Mucosa of stomach (tissue), 1 donor: Measurements from ENCODE around the gene RCBTB1.

Source experiments
- H3K27me3 ChIP-seq: one replicate; pipeline ENCODE4 v1.7.0; 2013; ENCODE audit warnings: mild to moderate bottlenecking, low read length; ENCODE audit not compliant: control insufficient read depth, insufficient read depth
- H3K36me3 ChIP-seq: one replicate; pipeline ENCODE4 v1.7.0; 2013; ENCODE audit warnings: low read length; ENCODE audit not compliant: control insufficient read depth, insufficient read depth
- H3K4me1 ChIP-seq: one replicate; pipeline ENCODE4 v1.7.0; 2013; ENCODE audit warnings: mild to moderate bottlenecking, low read length; ENCODE audit not compliant: control insufficient read depth, insufficient read depth
- H3K4me3 ChIP-seq: one replicate; pipeline ENCODE4 v1.7.0; 2013; ENCODE audit warnings: low read length
- H3K9ac ChIP-seq: one replicate; pipeline ENCODE4 v1.7.0; 2013; ENCODE audit warnings: mild to moderate bottlenecking, low read length, moderate library complexity
- H3K9me3 ChIP-seq: one replicate; pipeline ENCODE4 v1.7.0; 2013; ENCODE audit warnings: mild to moderate bottlenecking, low read length, moderate library complexity; ENCODE audit not compliant: control insufficient read depth
- donor health status: Pancreatic carcinoma.

The RCBTB1 gene

GRCh38 chr13:49528161-49528560 lies 57.2 kb downstream of the RCBTB1 start:
- Histone ChIP-seq H3K9me3 (no peaks in the 10 kb centered on the region), H3K36me3 (no peaks in the 10 kb centered on the region), H3K4me3 (no peak overlapping the region), H3K4me1 (no peaks in the 10 kb centered on the region), H3K27me3 (no peaks in the 10 kb centered on the region), H3K9ac (no peak overlapping the region)

GRCh38 chr13:49527123-49527522 lies 58.2 kb downstream of the RCBTB1 start:
- Histone ChIP-seq H3K9ac (no peak overlapping the region), H3K36me3 (no peaks in the 10 kb centered on the region), H3K27me3 (no peaks in the 10 kb centered on the region), H3K4me1 (no peaks in the 10 kb centered on the region), H3K9me3 (no peaks in the 10 kb centered on the region), H3K4me3 (no peak overlapping the region)

- H3K9me3 ChIP-seq: no peaks in the 10 kb centered on the region
- no peak overlapping the region for H3K4me3 ChIP-seq
- no peaks in the 10 kb centered on the region for H3K27me3 ChIP-seq
- H3K4me1 ChIP-seq: no peaks in the 10 kb centered on the region
- H3K9ac ChIP-seq: no peak overlapping the region
- H3K36me3 ChIP-seq: no peaks in the 10 kb centered on the region
Measured at GRCh38 chr13:49524740-49525501, 60.4 kb downstream of the RCBTB1 start.

- H3K9ac ChIP-seq: no peak overlapping the region
- no peaks in the 10 kb centered on the region for H3K36me3 ChIP-seq
- no peaks in the 10 kb centered on the region for H3K9me3 ChIP-seq
- no peaks in the 10 kb centered on the region for H3K27me3 ChIP-seq
- H3K4me1 ChIP-seq: no peaks in the 10 kb centered on the region
- no peak overlapping the region for H3K4me3 ChIP-seq
Measured at GRCh38 chr13:49521224-49521623, 64.1 kb downstream of the RCBTB1 start.

GRCh38 chr13:49517461-49517860 lies 67.9 kb downstream of the RCBTB1 start:
- Histone ChIP-seq H3K4me1 (no peaks in the 10 kb centered on the region), H3K9ac (no peak overlapping the region), H3K4me3 (no peak overlapping the region), H3K9me3 (no peaks in the 10 kb centered on the region), H3K27me3 (no peaks in the 10 kb centered on the region), H3K36me3 (peaks cover 8% of the 10 kb centered on the region)

GRCh38 chr13:49516467-49516866 lies 68.9 kb downstream of the RCBTB1 start:
- Histone ChIP-seq H3K4me1 (no peaks in the 10 kb centered on the region), H3K27me3 (no peaks in the 10 kb centered on the region), H3K9ac (no peak overlapping the region), H3K36me3 (peaks cover 8% of the 10 kb centered on the region), H3K9me3 (no peaks in the 10 kb centered on the region), H3K4me3 (no peak overlapping the region)

- H3K9ac ChIP-seq: no peak overlapping the region
- no peaks in the 10 kb centered on the region for H3K9me3 ChIP-seq
- peaks cover 8% of the 10 kb centered on the region for H3K36me3 ChIP-seq
- no peaks in the 10 kb centered on the region for H3K27me3 ChIP-seq
- no peak overlapping the region for H3K4me3 ChIP-seq
- no peaks in the 10 kb centered on the region for H3K4me1 ChIP-seq
Measured at GRCh38 chr13:49512578-49512977, 72.8 kb downstream of the RCBTB1 start.

- H3K27me3 ChIP-seq: no peaks in the 10 kb centered on the region
- no peaks in the 10 kb centered on the region for H3K36me3 ChIP-seq
- no peak overlapping the region for H3K4me3 ChIP-seq
- H3K9me3 ChIP-seq: no peaks in the 10 kb centered on the region
- no peak overlapping the region for H3K9ac ChIP-seq
- H3K4me1 ChIP-seq: no peaks in the 10 kb centered on the region
Measured at GRCh38 chr13:49503951-49504350, 81.4 kb downstream of the RCBTB1 start.

- no peaks in the 10 kb centered on the region for H3K27me3 ChIP-seq
- H3K36me3 ChIP-seq: no peaks in the 10 kb centered on the region
- H3K9me3 ChIP-seq: no peaks in the 10 kb centered on the region
- H3K4me3 ChIP-seq: no peak overlapping the region
- no peak overlapping the region for H3K9ac ChIP-seq
- H3K4me1 ChIP-seq: no peaks in the 10 kb centered on the region
Measured at GRCh38 chr13:49502954-49503353, 82.4 kb downstream of the RCBTB1 start.

- H3K9me3 ChIP-seq: no peaks in the 10 kb centered on the region
- H3K27me3 ChIP-seq: no peaks in the 10 kb centered on the region
- no peak overlapping the region for H3K4me3 ChIP-seq
- H3K4me1 ChIP-seq: no peaks in the 10 kb centered on the region
- no peak overlapping the region for H3K9ac ChIP-seq
- no peaks in the 10 kb centered on the region for H3K36me3 ChIP-seq
Measured at GRCh38 chr13:49499889-49500660, 85.3 kb downstream of the RCBTB1 start.

- Histone ChIP-seq H3K4me3 (no peak overlapping the region), H3K9ac (no peak overlapping the region), H3K27me3 (no peaks in the 10 kb centered on the region), H3K36me3 (no peaks in the 10 kb centered on the region), H3K4me1 (peaks cover 5% of the 10 kb centered on the region), H3K9me3 (no peaks in the 10 kb centered on the region)
Measured at GRCh38 chr13:49498206-49498605, 87.2 kb downstream of the RCBTB1 start.

- Histone ChIP-seq H3K4me1 (peaks cover 5% of the 10 kb centered on the region), H3K9ac (no peak overlapping the region), H3K4me3 (no peak overlapping the region), H3K36me3 (no peaks in the 10 kb centered on the region), H3K27me3 (no peaks in the 10 kb centered on the region), H3K9me3 (no peaks in the 10 kb centered on the region)
Measured at GRCh38 chr13:49497272-49497671, 88.1 kb downstream of the RCBTB1 start.
